Measurements from ENCODE around the gene DPH6. TPM values are rescaled to one million over a fixed set of nuclear protein-coding genes. Genes with fewer than 3 reads are reported as not detected.

DPH6 gene
- total RNA-seq, 3 donors from 2014 or later (not counting 1 experiment from before 2014, with no cell fraction given): 10.8 to 13.3 (median 13.1) TPM

GRCh38 chr15:35550957-35551356, 5.0 kb upstream of the DPH6 start:
- ATAC-seq (no peak), DNase-seq (no peak)
- H3K4me1 ChIP-seq (ENCODE audit: control insufficient read depth, insufficient read depth, low read length): peaks cover 9% of the 10 kb centered on the region
- no peaks in the 10 kb centered on the region for H3K36me3 ChIP-seq (ENCODE audit: control insufficient read depth, insufficient read depth, low read length)
- WGBS (ENCODE audit: insufficient coverage): 93% methylated on average over 5 of the region's 5 CpGs
- no peak overlapping the region for H3K27ac ChIP-seq (ENCODE audit: low read length)
- intact Hi-C loops (cut with micrococcal nuclease): no loop called here
- H3K4me3 ChIP-seq (ENCODE audit: low read length): no peak overlapping the region
- Mint-ChIP-seq H3K9me3 (no peaks in the 10 kb centered on the region), H3K36me3 (no peaks in the 10 kb centered on the region), H3K27ac (no peak overlapping the region), H3K27me3 (ENCODE audit: low read depth in 2 of 2) (no peaks in the 10 kb centered on the region), H3K4me3 (no peak overlapping the region), H3K4me1 (peaks cover 4 to 7% of the 10 kb centered on the region in 2 donors)
- H3K27me3 ChIP-seq (ENCODE audit: control insufficient read depth, insufficient read depth, low read length): no peaks in the 10 kb centered on the region
- no peaks in the 10 kb centered on the region for H3K9me3 ChIP-seq (ENCODE audit: control insufficient read depth, insufficient read depth, low read length)
- TF ChIP-seq CTCF (IDR thresholded peaks at IDR 0.05): no peak

- Histone ChIP-seq H3K27me3 (ENCODE audit: control insufficient read depth, insufficient read depth, low read length) (no peaks in the 10 kb centered on the region), H3K9me3 (ENCODE audit: control insufficient read depth, insufficient read depth, low read length) (no peaks in the 10 kb centered on the region), H3K4me3 (ENCODE audit: low read length) (no peak overlapping the region), H3K27ac (ENCODE audit: low read length) (no peak overlapping the region), H3K36me3 (ENCODE audit: control insufficient read depth, insufficient read depth, low read length) (no peaks in the 10 kb centered on the region), H3K4me1 (ENCODE audit: control insufficient read depth, insufficient read depth, low read length) (peaks cover 13% of the 10 kb centered on the region)
- no peak for ATAC-seq
- no peaks in the 10 kb centered on the region for H3K9me3 Mint-ChIP-seq
- DNase-seq: no peak
- H3K27me3 Mint-ChIP-seq (ENCODE audit: low read depth in 2 of 2): no peaks in the 10 kb centered on the region
- H3K4me3 Mint-ChIP-seq: no peak overlapping the region
- no peaks in the 10 kb centered on the region for H3K36me3 Mint-ChIP-seq
- WGBS (ENCODE audit: insufficient coverage): 97% methylated on average over 4 of the region's 4 CpGs
- no peak overlapping the region for H3K27ac Mint-ChIP-seq
- H3K4me1 Mint-ChIP-seq: peaks cover 15 to 19% of the 10 kb centered on the region in 2 donors
- intact Hi-C loops (cut with micrococcal nuclease): loop anchor here (5.0 to 10.0 kb wide), 2 partner anchors 65 to 1028 kb away; partner anchors contain the start of gene CDIN1
- TF ChIP-seq CTCF (IDR thresholded peaks at IDR 0.05): no peak
Observed at GRCh38 chr15:35549567-35549966, 3.6 kb upstream of the DPH6 start.

- no peak overlapping the region for H3K4me3 ChIP-seq (ENCODE audit: low read length)
- TF ChIP-seq CTCF (IDR thresholded peaks at IDR 0.05): no peak
- Mint-ChIP-seq H3K4me3 (no peak overlapping the region), H3K27ac (no peak overlapping the region), H3K4me1 (peaks cover 15 to 25% of the 10 kb centered on the region in 2 donors), H3K27me3 (ENCODE audit: low read depth in 2 of 2) (no peaks in the 10 kb centered on the region), H3K36me3 (no peaks in the 10 kb centered on the region), H3K9me3 (no peaks in the 10 kb centered on the region)
- H3K36me3 ChIP-seq (ENCODE audit: control insufficient read depth, insufficient read depth, low read length): no peaks in the 10 kb centered on the region
- H3K27ac ChIP-seq (ENCODE audit: low read length): no peak overlapping the region
- no peak for DNase-seq
- no peaks in the 10 kb centered on the region for H3K9me3 ChIP-seq (ENCODE audit: control insufficient read depth, insufficient read depth, low read length)
- intact Hi-C loops (cut with micrococcal nuclease): loop anchor here (5.0 to 10.0 kb wide), 2 partner anchors 64 to 1029 kb away; partner anchors contain the start of gene CDIN1
- H3K4me1 ChIP-seq (ENCODE audit: control insufficient read depth, insufficient read depth, low read length): peaks cover 13% of the 10 kb centered on the region
- no peak for ATAC-seq
- no peaks in the 10 kb centered on the region for H3K27me3 ChIP-seq (ENCODE audit: control insufficient read depth, insufficient read depth, low read length)
- WGBS (ENCODE audit: insufficient coverage): 100% methylated on average over 2 of the region's 2 CpGs
Observed at GRCh38 chr15:35548435-35548834, 2.5 kb upstream of the DPH6 start.

GRCh38 chr15:35547775-35548364, 1.9 kb upstream of the DPH6 start:
- Mint-ChIP-seq H3K9me3 (no peaks in the 10 kb centered on the region), H3K4me3 (no peak overlapping the region), H3K4me1 (peaks cover 15 to 26% of the 10 kb centered on the region in 2 donors), H3K36me3 (no peaks in the 10 kb centered on the region), H3K27me3 (ENCODE audit: low read depth in 2 of 2) (no peaks in the 10 kb centered on the region), H3K27ac (no peak overlapping the region)
- H3K9me3 ChIP-seq (ENCODE audit: control insufficient read depth, insufficient read depth, low read length): no peaks in the 10 kb centered on the region
- ATAC-seq: no peak
- H3K4me3 ChIP-seq (ENCODE audit: low read length): no peak overlapping the region
- DNase-seq: no peak
- no peaks in the 10 kb centered on the region for H3K27me3 ChIP-seq (ENCODE audit: control insufficient read depth, insufficient read depth, low read length)
- 95% methylated on average over 11 of the region's 11 CpGs for WGBS (ENCODE audit: insufficient coverage)
- no peak for TF ChIP-seq CTCF (IDR thresholded peaks at IDR 0.05)
- no peak overlapping the region for H3K27ac ChIP-seq (ENCODE audit: low read length)
- no peaks in the 10 kb centered on the region for H3K36me3 ChIP-seq (ENCODE audit: control insufficient read depth, insufficient read depth, low read length)
- intact Hi-C loops (cut with micrococcal nuclease): loop anchor here (5.0 to 10.0 kb wide), 2 partner anchors 63 to 1029 kb away; partner anchors contain the start of gene CDIN1
- peaks cover 13% of the 10 kb centered on the region for H3K4me1 ChIP-seq (ENCODE audit: control insufficient read depth, insufficient read depth, low read length)
